HepG2 (cell line): ENCODE measurements around the gene COMMD4. TPM values are rescaled to one million over a fixed set of nuclear protein-coding genes. Genes with fewer than 3 reads are reported as not detected.
A peak's percentile ranks its signal among the peaks of the same experiment; 100 is the strongest.

ENCODE experiments used
- CC2D1A ChIP-seq: sonication (generic); formaldehyde crosslinking; IDR thresholded peaks from 2 replicates; pipeline ENCODE4 v1.8.1; 2023; ENCODE audit warnings: mild to moderate bottlenecking, missing genetic modification reagents
- CREB1 ChIP-seq, 2 experiments: fragments of 450-650 bp in 1 of 2; IDR thresholded peaks; 2 replicates each; pipeline ENCODE4 v1.6.1; 2016 to 2017; ENCODE audit warnings: control low read depth in 1 of 2, mild to moderate bottlenecking in 1 of 2, missing compliant biosample characterization in 1 of 2, missing genetic modification characterization in 1 of 2
- FOXJ3 ChIP-seq: sonication (generic); formaldehyde crosslinking; IDR thresholded peaks from 2 replicates; pipeline ENCODE4 v1.4.0; 2020; ENCODE audit warnings: missing genetic modification reagents, mild to moderate bottlenecking, borderline replicate concordance
- GABPB1 ChIP-seq: IDR thresholded peaks from 2 replicates; pipeline ENCODE4 v1.6.1; 2016; ENCODE audit warnings: mild to moderate bottlenecking, missing genetic modification reagents, moderate library complexity, missing compliant biosample characterization
- HOXA5 ChIP-seq: sonication (generic); formaldehyde crosslinking; IDR thresholded peaks from 2 replicates; pipeline ENCODE4 v1.4.0; 2020; ENCODE audit warnings: missing genetic modification reagents
- MAFF ChIP-seq: IDR thresholded peaks from 2 replicates; pipeline ENCODE4 v1.6.1; 2011; ENCODE audit warnings: low read depth, low read length, improper control_type of control experiment
- MBD4 ChIP-seq: IDR thresholded peaks from 2 replicates; pipeline ENCODE4 v1.6.1; 2012; ENCODE audit warnings: low read length, inconsistent platforms, borderline replicate concordance
- PCBP2 ChIP-seq: fragments of 200-400 bp; formaldehyde crosslinking; optimal IDR thresholded peaks from 2 replicates; pipeline ENCODE3; 2018; ENCODE audit warnings: low read length, low read depth; ENCODE audit not compliant: poor library complexity, severe bottlenecking
- RCOR2 ChIP-seq: IDR thresholded peaks from 2 replicates; pipeline ENCODE4 v1.6.1; 2016; ENCODE audit warnings: missing biosample characterization, missing genetic modification reagents
- SMAD3 ChIP-seq: sonication (generic); formaldehyde crosslinking; IDR thresholded peaks from 2 replicates; pipeline ENCODE4 v1.4.0; 2020; ENCODE audit warnings: missing genetic modification reagents
- TAF1 ChIP-seq: sonication (generic); formaldehyde crosslinking; IDR thresholded peaks from 2 replicates; pipeline ENCODE4 v1.4.0; 2020; ENCODE audit warnings: missing genetic modification reagents
- ZFAT ChIP-seq: sonication (generic); formaldehyde crosslinking; conservative IDR thresholded peaks from 2 replicates; pipeline ENCODE4 v1.8.1; 2023; ENCODE audit warnings: missing genetic modification reagents, inconsistent platforms
- ZFP41 ChIP-seq: sonication (generic); formaldehyde crosslinking; IDR thresholded peaks from 2 replicates; pipeline ENCODE4 v1.4.0; 2020; ENCODE audit warnings: mild to moderate bottlenecking, missing genetic modification reagents, borderline replicate concordance
- ZMYM4 ChIP-seq: sonication (generic); formaldehyde crosslinking; IDR thresholded peaks from 2 replicates; pipeline ENCODE4 v1.8.1; 2023; ENCODE audit warnings: mild to moderate bottlenecking, missing genetic modification reagents
- ZNF235 ChIP-seq: sonication (generic); formaldehyde crosslinking; IDR thresholded peaks from 2 replicates; pipeline ENCODE4 v1.8.1; 2023; ENCODE audit warnings: mild to moderate bottlenecking, missing genetic modification reagents, borderline replicate concordance
- ZNF251 ChIP-seq: sonication (generic); formaldehyde crosslinking; IDR thresholded peaks from 2 replicates; pipeline ENCODE4 v1.9.0; 2021; ENCODE audit warnings: mild to moderate bottlenecking, missing genetic modification reagents
- ZNF296 ChIP-seq: sonication (generic); formaldehyde crosslinking; conservative IDR thresholded peaks from 2 replicates; pipeline ENCODE4 v1.5.0; 2020; ENCODE audit warnings: mild to moderate bottlenecking, missing genetic modification reagents
- ZNF343 ChIP-seq: sonication (generic); formaldehyde crosslinking; IDR thresholded peaks from 2 replicates; pipeline ENCODE4 v1.4.0; 2020; ENCODE audit warnings: mild to moderate bottlenecking, missing genetic modification reagents
- ZNF530 ChIP-seq: sonication (generic); formaldehyde crosslinking; IDR thresholded peaks from 2 replicates; pipeline ENCODE4 v1.5.0; 2020; ENCODE audit warnings: low read depth, mild to moderate bottlenecking, missing genetic modification reagents
- ZNF790 ChIP-seq: sonication (generic); formaldehyde crosslinking; IDR thresholded peaks from 2 replicates; pipeline ENCODE4 v1.8.0; 2022; ENCODE audit warnings: missing genetic modification reagents, mild to moderate bottlenecking, borderline replicate concordance
- ZNF850 ChIP-seq: sonication (generic); formaldehyde crosslinking; conservative IDR thresholded peaks from 2 replicates; pipeline ENCODE4 v1.9.0; 2021; ENCODE audit warnings: mild to moderate bottlenecking, missing genetic modification reagents
- ZSCAN25 ChIP-seq: sonication (generic); formaldehyde crosslinking; IDR thresholded peaks from 2 replicates; pipeline ENCODE4 v1.8.0; 2022; ENCODE audit warnings: mild to moderate bottlenecking, missing genetic modification reagents
- polyA plus RNA-seq, 8 experiments: library from polyadenylated mRNA; depleted of rRNA in 3 of 8; stranded (reverse) in 7 of 8; unstranded in 1 of 8; fragments of >200 nt; fragmentation: Illumina TruSeq in 4 of 8; extraction: Trizol in 4 of 8; gene quantifications; 2 replicates each; pipeline versions ENCODE4 v1.2.1 to v1.2.3, GENCODE V29; 2011 to 2016; ENCODE audit warnings: low read depth in 4 of 8, missing spikeins in 1 of 8, mixed read lengths in 1 of 8; ENCODE audit not compliant: insufficient read depth in 1 of 8
- total RNA-seq, 5 experiments: library from RNA; depleted of rRNA; stranded (reverse); fragments of >200 nt; fragmentation: Illumina TruSeq; extraction: Trizol; gene quantifications; 2 replicates each; pipeline ENCODE4 v1.2.3, GENCODE V29; 2016; ENCODE audit warnings: low read depth in 1 of 5
- TF ChIP-seq, protein P1 (sequence below): sonication (generic); formaldehyde crosslinking; IDR thresholded peaks from 2 replicates; pipeline ENCODE4 v1.5.0; 2020; ENCODE audit warnings: missing genetic modification reagents, mild to moderate bottlenecking, borderline replicate concordance
- TF ChIP-seq, protein P2 (sequence below): sonication (generic); formaldehyde crosslinking; IDR thresholded peaks from 2 replicates; pipeline ENCODE4 v1.4.0; 2020; ENCODE audit warnings: mild to moderate bottlenecking, missing genetic modification reagents
- TF ChIP-seq, protein P3 (sequence below): sonication (generic); formaldehyde crosslinking; IDR thresholded peaks from 2 replicates; pipeline ENCODE4 v1.4.0; 2020; ENCODE audit warnings: missing genetic modification reagents

The COMMD4 gene
- total and polyA plus RNA-seq, 2 of the 13 experiments (the other 11 are each of a cell fraction or from before 2014, with no cell fraction given), result 45.8 to 89.9 TPM

DNA sequence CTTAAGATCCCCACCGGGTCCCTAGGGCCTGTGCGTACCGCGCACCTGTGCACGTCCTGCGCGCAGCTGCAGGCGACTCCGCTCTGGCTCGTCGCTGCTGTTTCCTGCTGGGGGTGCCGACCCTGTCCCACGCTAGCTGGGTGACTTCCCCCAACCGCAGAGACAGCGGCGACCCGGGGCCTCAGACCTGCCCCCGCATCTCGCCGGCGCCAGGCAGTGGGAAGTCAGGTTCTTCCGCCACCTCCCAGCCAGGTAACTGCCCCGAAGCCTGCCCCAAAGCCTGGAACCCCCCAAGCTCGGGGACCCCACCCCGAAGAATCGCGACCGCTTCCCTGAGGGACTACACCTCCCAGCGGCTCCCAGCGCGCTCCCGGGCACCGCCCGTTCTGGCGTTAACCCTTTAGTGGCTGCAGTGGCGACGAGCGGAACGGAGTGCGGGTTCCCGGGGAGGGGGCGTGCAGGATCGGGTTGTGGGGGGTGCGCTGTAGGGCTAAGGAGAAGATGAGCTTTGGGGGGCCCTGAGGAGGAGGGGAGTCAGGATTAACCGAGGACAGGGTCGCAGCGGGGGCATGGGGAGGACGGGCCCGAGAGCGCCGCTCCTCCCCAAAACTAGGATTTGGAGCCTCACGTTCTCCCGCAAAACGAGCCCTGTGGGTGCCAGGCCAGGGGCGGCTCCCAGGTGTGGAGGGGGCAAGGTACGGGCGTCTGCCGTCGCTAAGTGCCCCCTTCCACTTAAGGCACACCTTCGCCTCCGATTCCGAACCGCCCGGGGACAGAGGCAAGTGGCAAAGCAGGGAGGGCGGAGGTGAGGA, 11.6 kb downstream of the COMMD4 start (continued):
- TF ChIP-seq ZSCAN25 (CRISPR knock-in tag), result peak; percentile 54; the same call in 1 of the 2 replicates
- TF ChIP-seq CC2D1A (CRISPR knock-in tag), result no peak
- peak; percentile 26; the same call in 1 of the 2 replicates for TF ChIP-seq ZMYM4 (CRISPR knock-in tag)
- TF ChIP-seq ZFP41, result no peak
- no peak for TF ChIP-seq RCOR2 (CRISPR knock-in tag)
- TF ChIP-seq ZNF790 (CRISPR knock-in tag), result peak; percentile 78
- TF ChIP-seq ZFAT (CRISPR knock-in tag), result no peak
- TF ChIP-seq CREB1 (IDR thresholded peaks at IDR 0.05), result no peak
- TF ChIP-seq CREB1 (CRISPR knock-in tag; IDR thresholded peaks at IDR 0.05), result no peak
- peak; percentile 44 for TF ChIP-seq TAF1 (CRISPR knock-in tag)
- no peak for TF ChIP-seq ZNF296 (CRISPR knock-in tag)
- no peak for TF ChIP-seq ZNF530 (CRISPR knock-in tag)
- TF ChIP-seq ZNF850 (CRISPR knock-in tag), result no peak
- TF ChIP-seq ZNF251 (CRISPR knock-in tag), result no peak
- TF ChIP-seq MBD4, result no peak
- peak; percentile 60 for TF ChIP-seq ZNF343 (CRISPR knock-in tag)
- TF ChIP-seq GABPB1 (CRISPR knock-in tag), result peak; percentile 82
- no peak for TF ChIP-seq MAFF
- TF ChIP-seq, protein P1, sequence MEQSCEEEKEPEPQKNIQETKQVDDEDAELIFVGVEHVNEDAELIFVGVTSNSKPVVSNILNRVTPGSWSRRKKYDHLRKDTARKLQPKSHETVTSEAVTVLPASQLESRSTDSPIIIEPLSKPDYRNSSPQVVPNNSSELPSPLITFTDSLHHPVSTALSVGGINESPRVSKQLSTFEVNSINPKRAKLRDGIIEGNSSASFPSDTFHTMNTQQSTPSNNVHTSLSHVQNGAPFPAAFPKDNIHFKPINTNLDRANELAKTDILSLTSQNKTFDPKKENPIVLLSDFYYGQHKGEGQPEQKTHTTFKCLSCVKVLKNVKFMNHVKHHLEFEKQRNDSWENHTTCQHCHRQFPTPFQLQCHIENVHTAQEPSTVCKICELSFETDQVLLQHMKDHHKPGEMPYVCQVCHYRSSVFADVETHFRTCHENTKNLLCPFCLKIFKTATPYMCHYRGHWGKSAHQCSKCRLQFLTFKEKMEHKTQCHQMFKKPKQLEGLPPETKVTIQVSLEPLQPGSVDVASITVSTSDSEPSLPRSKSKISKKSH (CRISPR knock-in tag), result no peak; the same call in 1 of the 2 replicates
- peak; percentile 68; the same call in 1 of the 2 replicates for TF ChIP-seq ZNF235 (CRISPR knock-in tag)
- TF ChIP-seq PCBP2, result peak; percentile 8
- TF ChIP-seq, protein P2, sequence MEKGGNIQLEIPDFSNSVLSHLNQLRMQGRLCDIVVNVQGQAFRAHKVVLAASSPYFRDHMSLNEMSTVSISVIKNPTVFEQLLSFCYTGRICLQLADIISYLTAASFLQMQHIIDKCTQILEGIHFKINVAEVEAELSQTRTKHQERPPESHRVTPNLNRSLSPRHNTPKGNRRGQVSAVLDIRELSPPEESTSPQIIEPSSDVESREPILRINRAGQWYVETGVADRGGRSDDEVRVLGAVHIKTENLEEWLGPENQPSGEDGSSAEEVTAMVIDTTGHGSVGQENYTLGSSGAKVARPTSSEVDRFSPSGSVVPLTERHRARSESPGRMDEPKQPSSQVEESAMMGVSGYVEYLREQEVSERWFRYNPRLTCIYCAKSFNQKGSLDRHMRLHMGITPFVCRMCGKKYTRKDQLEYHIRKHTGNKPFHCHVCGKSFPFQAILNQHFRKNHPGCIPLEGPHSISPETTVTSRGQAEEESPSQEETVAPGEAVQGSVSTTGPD, result no peak
- 0 out of 2 replicates have a peak, but pooled peaks have one; percentile 48 for TF ChIP-seq HOXA5 (CRISPR knock-in tag)
- TF ChIP-seq, protein P3, sequence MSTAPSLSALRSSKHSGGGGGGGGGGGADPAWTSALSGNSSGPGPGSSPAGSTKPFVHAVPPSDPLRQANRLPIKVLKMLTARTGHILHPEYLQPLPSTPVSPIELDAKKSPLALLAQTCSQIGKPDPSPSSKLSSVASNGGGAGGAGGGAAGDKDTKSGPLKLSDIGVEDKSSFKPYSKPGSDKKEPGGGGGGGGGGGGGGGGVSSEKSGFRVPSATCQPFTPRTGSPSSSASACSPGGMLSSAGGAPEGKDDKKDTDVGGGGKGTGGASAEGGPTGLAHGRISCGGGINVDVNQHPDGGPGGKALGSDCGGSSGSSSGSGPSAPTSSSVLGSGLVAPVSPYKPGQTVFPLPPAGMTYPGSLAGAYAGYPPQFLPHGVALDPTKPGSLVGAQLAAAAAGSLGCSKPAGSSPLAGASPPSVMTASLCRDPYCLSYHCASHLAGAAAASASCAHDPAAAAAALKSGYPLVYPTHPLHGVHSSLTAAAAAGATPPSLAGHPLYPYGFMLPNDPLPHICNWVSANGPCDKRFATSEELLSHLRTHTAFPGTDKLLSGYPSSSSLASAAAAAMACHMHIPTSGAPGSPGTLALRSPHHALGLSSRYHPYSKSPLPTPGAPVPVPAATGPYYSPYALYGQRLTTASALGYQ (CRISPR knock-in tag), result no peak
- TF ChIP-seq SMAD3 (CRISPR knock-in tag), result 0 out of 2 replicates have a peak, but pooled peaks have one; percentile 9
- peak; percentile 52; the same call in 1 of the 2 replicates for TF ChIP-seq FOXJ3 (CRISPR knock-in tag)
